IMR-90 (cell line): ENCODE measurements around the gene PSMB1. TPM values are rescaled to one million over a fixed set of nuclear protein-coding genes. Genes with fewer than 3 reads are reported as not detected.

Experiments
- ATAC-seq: fragments of 200-7000 bp; cut with Tn5 transposase; 2 replicates; pipeline ENCODE4 v1.9.1; 2020; ENCODE audit warnings: low read depth, mild to moderate bottlenecking, moderate library complexity
- BruUV-seq: library from RNA; stranded (reverse); fragments of 400-500 nt; replicated peaks from 2 replicates; lab custom pipeline; 2021; lab: Mats Ljungman, UMichigan
- CTCF ChIA-PET: fragments of 300-600 bp; formaldehyde crosslinking; extraction: SDS; loops from one replicate; lab custom pipeline; 2021; ENCODE audit warnings: antibody characterized with exemption; lab: Yijun Ruan, JAX
- POLR2A ChIA-PET: fragments of 300-600 bp; sonication (Branson Sonifier 250); formaldehyde crosslinking; loops from one replicate; lab custom pipeline; 2022; ENCODE audit warnings: antibody characterized with exemption; ENCODE audit not compliant: unreplicated experiment; lab: Charles Lee
- DNase-seq: peaks from one replicate; pipeline ENCODE4 v3.0.0; 2013
- H2AFZ ChIP-seq: replicated peaks from 2 replicates; pipeline ENCODE3; 2013; ENCODE audit warnings: low read length, mild to moderate bottlenecking; ENCODE audit not compliant: poor library complexity
- H2AK5ac ChIP-seq: 2 replicates; pipeline ENCODE4 v1.6.1; 2013; ENCODE audit warnings: low read depth, low read length, inconsistent platforms
- H2AK9ac ChIP-seq: replicated peaks from 2 replicates; pipeline ENCODE3; 2013; ENCODE audit warnings: mild to moderate bottlenecking, low read depth, low read length, moderate library complexity; ENCODE audit not compliant: poor library complexity
- H2BK120ac ChIP-seq: 2 replicates; pipeline ENCODE4 v1.6.1; 2013; ENCODE audit warnings: low read depth, low read length, inconsistent platforms
- H2BK15ac ChIP-seq: 3 replicates; pipeline ENCODE4 v1.6.1; 2013; ENCODE audit warnings: low read depth, low read length, inconsistent platforms
- H2BK20ac ChIP-seq: 2 replicates; pipeline ENCODE4 v1.6.1; 2013; ENCODE audit warnings: low read depth, mild to moderate bottlenecking, inconsistent platforms, low read length, moderate library complexity
- H2BK5ac ChIP-seq: 2 replicates; pipeline ENCODE4 v1.6.1; 2013; ENCODE audit warnings: mild to moderate bottlenecking, low read depth, low read length, inconsistent platforms; ENCODE audit not compliant: poor library complexity, severe bottlenecking
- H3K14ac ChIP-seq: replicated peaks from 2 replicates; pipeline ENCODE4 v1.6.1; 2013; ENCODE audit warnings: low read depth, low read length, inconsistent platforms
- H3K18ac ChIP-seq: 2 replicates; pipeline ENCODE4 v1.6.1; 2013; ENCODE audit warnings: low read depth, low read length, control low read depth
- H3K23ac ChIP-seq: 2 replicates; pipeline ENCODE4 v1.6.1; 2013; ENCODE audit warnings: low read depth, low read length, inconsistent platforms
- H3K27ac ChIP-seq: 2 replicates; pipeline ENCODE4 v1.5.1; 2013; ENCODE audit warnings: mild to moderate bottlenecking, control low read depth, low read length; ENCODE audit not compliant: insufficient read depth
- H3K27me3 ChIP-seq: 2 replicates; pipeline ENCODE4 v1.6.1; 2013; ENCODE audit warnings: low read length; ENCODE audit not compliant: control insufficient read depth, insufficient read depth
- H3K36me3 ChIP-seq: 2 replicates; pipeline ENCODE4 v1.6.1; 2013; ENCODE audit warnings: low read length, mixed read lengths; ENCODE audit not compliant: control insufficient read depth, insufficient read depth
- H3K4ac ChIP-seq: 2 replicates; pipeline ENCODE4 v1.6.1; 2013; ENCODE audit warnings: low read depth, low read length, inconsistent platforms
- H3K4me1 ChIP-seq: 2 replicates; pipeline ENCODE4 v1.6.1; 2013; ENCODE audit warnings: low read length, mixed read lengths; ENCODE audit not compliant: control insufficient read depth, insufficient read depth
- H3K4me2 ChIP-seq: 2 replicates; pipeline ENCODE4 v1.6.1; 2013; ENCODE audit warnings: low read depth, mild to moderate bottlenecking, control low read depth, low read length, moderate library complexity
- H3K4me3 ChIP-seq: 2 replicates; pipeline ENCODE4 v1.5.1; 2013; ENCODE audit warnings: low read depth, mild to moderate bottlenecking, control low read depth, low read length, moderate library complexity; ENCODE audit not compliant: insufficient read depth
- H3K56ac ChIP-seq: 2 replicates; pipeline ENCODE4 v1.6.1; 2013; ENCODE audit warnings: low read length, inconsistent platforms; ENCODE audit not compliant: insufficient read depth; ENCODE audit errors: extremely low read depth
- H3K79me1 ChIP-seq, 2 experiments: 2 replicates each; pipeline ENCODE4 v1.6.1; 2013; ENCODE audit warnings: low read length in 2 of 2, inconsistent platforms in 1 of 2, low read depth in 1 of 2
- H3K9ac ChIP-seq: 2 replicates; pipeline ENCODE4 v1.6.1; 2013; ENCODE audit warnings: low read depth, low read length, control low read depth
- H3K9me1 ChIP-seq: 2 replicates; pipeline ENCODE4 v1.6.1; 2013; ENCODE audit warnings: low read length, inconsistent platforms; ENCODE audit not compliant: insufficient read depth
- H3K9me3 ChIP-seq: 2 replicates; pipeline ENCODE4 v1.6.1; 2013; ENCODE audit warnings: low read length; ENCODE audit not compliant: control insufficient read depth, insufficient read depth
- H4K20me1 ChIP-seq: 2 replicates; pipeline ENCODE4 v1.6.1; 2013; ENCODE audit warnings: low read length, inconsistent platforms; ENCODE audit not compliant: insufficient read depth
- H4K5ac ChIP-seq: 2 replicates; pipeline ENCODE4 v1.6.1; 2013; ENCODE audit warnings: mild to moderate bottlenecking, low read depth, low read length, control low read depth
- H4K8ac ChIP-seq, 2 experiments: 2 replicates each; pipeline ENCODE4 v1.6.1; 2013; ENCODE audit warnings: low read depth in 2 of 2, low read length in 2 of 2, control low read depth in 1 of 2, inconsistent platforms in 1 of 2
- H4K91ac ChIP-seq: 2 replicates; pipeline ENCODE4 v1.6.1; 2013; ENCODE audit warnings: low read depth, low read length, inconsistent platforms; ENCODE audit not compliant: insufficient read depth
- BHLHE40 ChIP-seq: fragments of 150-350 bp; IDR thresholded peaks from 2 replicates; pipeline ENCODE4 v1.6.1; 2016; ENCODE audit warnings: mild to moderate bottlenecking, low read depth, low read length
- CHD1 ChIP-seq: IDR thresholded peaks from 2 replicates; pipeline ENCODE4 v1.6.1; 2012; ENCODE audit warnings: low read depth, low read length, improper control_type of control experiment
- FOS ChIP-seq: fragments of 150-350 bp; IDR thresholded peaks from 2 replicates; pipeline ENCODE4 v1.6.1; 2016; ENCODE audit warnings: low read depth, low read length
- MAFK ChIP-seq: IDR thresholded peaks from 2 replicates; pipeline ENCODE4 v1.6.1; 2012; ENCODE audit warnings: low read depth, low read length, improper control_type of control experiment
- MXI1 ChIP-seq: IDR thresholded peaks from 2 replicates; pipeline ENCODE4 v1.6.1; 2012; ENCODE audit warnings: low read depth, mild to moderate bottlenecking, low read length, moderate library complexity, borderline replicate concordance
- NFE2L2 ChIP-seq: fragments of 150-350 bp; IDR thresholded peaks from 2 replicates; pipeline ENCODE4 v1.6.1; 2016; ENCODE audit warnings: low read depth, mild to moderate bottlenecking, low read length
- POLR2A ChIP-seq: IDR thresholded peaks from 2 replicates; pipeline ENCODE4 v1.6.1; 2012; ENCODE audit warnings: mild to moderate bottlenecking, low read depth, low read length
- RAD21 ChIP-seq: IDR thresholded peaks from 2 replicates; pipeline ENCODE4 v1.6.1; 2012; ENCODE audit warnings: low read length, improper control_type of control experiment
- RCOR1 ChIP-seq: IDR thresholded peaks from 2 replicates; pipeline ENCODE4 v1.6.1; 2012; ENCODE audit warnings: mild to moderate bottlenecking, low read length, improper control_type of control experiment; ENCODE audit not compliant: insufficient replicate concordance
- RFX5 ChIP-seq: IDR thresholded peaks from 2 replicates; pipeline ENCODE4 v1.8.0; 2012; ENCODE audit warnings: low read depth, mild to moderate bottlenecking, low read length, moderate library complexity
- SMC3 ChIP-seq: fragments of 150-350 bp; IDR thresholded peaks from 2 replicates; pipeline ENCODE4 v1.6.1; 2016; ENCODE audit warnings: low read depth, mild to moderate bottlenecking, antibody characterized with exemption, low read length, moderate library complexity
- WGBS, 2 experiments: methylation state at CpG; one replicate each; pipeline versions ENCODE4 v1.1.5 to v1.1.7; 2013; ENCODE audit warnings: missing lambda C conversion rate in 2 of 2; ENCODE audit not compliant: insufficient read length in 1 of 2; ENCODE audit errors: extremely low coverage in 2 of 2; 5-methylcytosine and 5-hydroxymethylcytosine counted together
- dilution Hi-C: fragments of 300-500 bp; cut with HindIII; formaldehyde crosslinking; loops from one replicate; pipeline ENCODE4 v1.14.3; 2018; ENCODE audit warnings: low sequenced_read_pairs; ENCODE audit not compliant: unreplicated experiment
- in situ Hi-C: fragments of 300-500 bp; cut with MboI; formaldehyde crosslinking; loops from 3 replicates; pipeline ENCODE4 v1.14.3; 2019; ENCODE audit warnings: low sequenced_read_pairs, inconsistent platforms, mixed read lengths
- intact Hi-C: fragments of 100-400 bp; cut with micrococcal nuclease; formaldehyde crosslinking; loops from 2 replicates; pipeline ENCODE4 v1.10.0; 2022
- polyA plus RNA-seq, 3 experiments: library from polyadenylated mRNA; depleted of rRNA; stranded (reverse); fragments of >200 nt; gene quantifications; 2 replicates each; pipeline ENCODE4 v1.2.3, GENCODE V29; 2012; ENCODE audit warnings: low replicate concordance in 1 of 3
- total RNA-seq: library from RNA; depleted of rRNA; stranded (reverse); fragments of >200 nt; gene quantifications from 2 replicates; pipeline ENCODE4 v1.2.3, GENCODE V29; 2012
- TF ChIP-seq, protein P1 (sequence below): conservative IDR thresholded peaks from 2 replicates; pipeline ENCODE4 v1.5.1; 2012; ENCODE audit warnings: mild to moderate bottlenecking, low read depth, low read length, improper control_type of control experiment
- TF ChIP-seq, protein P2 (sequence below): fragments of 150-350 bp; IDR thresholded peaks from 2 replicates; pipeline ENCODE4 v1.6.1; 2017; ENCODE audit warnings: mild to moderate bottlenecking, antibody characterized with exemption, low read length, low read depth
- TF ChIP-seq, protein P3 (sequence below): fragments of 150-350 bp; IDR thresholded peaks from 2 replicates; pipeline ENCODE4 v1.6.1; 2016; ENCODE audit warnings: low read depth, mild to moderate bottlenecking, low read length, moderate library complexity, borderline replicate concordance

PSMB1 gene
- total and polyA plus RNA-seq, 2 of the 4 experiments (the other 2 are of a cell fraction) = 450 to 508 TPM

GRCh38 chr6:170554013-170554795 lies 1.1 kb upstream of the PSMB1 start, which contains the start of gene TBP:
Gene TBP (plus strand): TSS chr6:170554369. CDS start chr6:170557030, 2,661 bp downstream.
- ChIA-PET CTCF (no interaction called here), POLR2A (no interaction called here)
- Histone ChIP-seq H3K79me1 (peaks cover 4 to 15% of the 10 kb centered on the region in 2 experiments; a peak in 2 of 4 replicates), H3K14ac (peak within 1 kb of the TSS; percentile 39), H2BK5ac (peak within 1 kb of the TSS; percentile 76), H4K20me1 (peaks cover 31% of the 10 kb centered on the region), H4K91ac (peak within 1 kb of the TSS; percentile 35), H3K18ac (peak within 1 kb of the TSS; percentile 28), H3K9ac (peak within 1 kb of the TSS; percentile 93), H3K23ac (peak within 1 kb of the TSS; percentile 47), H3K36me3 (peaks cover 4% of the 10 kb centered on the region), H2BK15ac (peak within 1 kb of the TSS; percentile 35; the same call in 1 of the 3 replicates), H3K4me1 (no peaks in the 10 kb centered on the region; the same call in 1 of the 2 replicates), H4K8ac (peak within 1 kb of the TSS; percentile 90 to 94), H3K4me2 (peak within 1 kb of the TSS; percentile 96), H3K27ac (peak within 1 kb of the TSS; percentile 90), H3K4ac (peak within 1 kb of the TSS; percentile 67), H2AK5ac (peak within 1 kb of the TSS; percentile 54; the same call in 1 of the 2 replicates), H2BK20ac (no peak within 1 kb of the TSS), H2AK9ac (peak within 1 kb of the TSS; percentile 37), H3K27me3 (no peaks in the 10 kb centered on the region), H3K56ac (peak within 1 kb of the TSS; percentile 63; the same call in 1 of the 2 replicates), H3K9me1 (no peaks in the 10 kb centered on the region), H2BK120ac (0 out of 2 replicates have a peak within 1 kb of the TSS, but pooled peaks have one; percentile 9), H3K4me3 (peak within 1 kb of the TSS; percentile 70), H3K9me3 (no peaks in the 10 kb centered on the region), H4K5ac (peak within 1 kb of the TSS; percentile 92), H2AFZ (peak within 1 kb of the TSS; percentile 92)
- intact Hi-C loops = no loop called here
- dilution Hi-C loops = no loop called here
- peak; percentile 94 for ATAC-seq
- no TSS peak for BruUV-seq
- 0% methylated on average over 16 of the region's 51 CpGs; no CpG with 5 or more reads in 1 of the 2 experiments for WGBS, 2 experiments
- DNase-seq = peak; percentile 99
- in situ Hi-C loops = no loop called here
- TF ChIP-seq, protein P1, sequence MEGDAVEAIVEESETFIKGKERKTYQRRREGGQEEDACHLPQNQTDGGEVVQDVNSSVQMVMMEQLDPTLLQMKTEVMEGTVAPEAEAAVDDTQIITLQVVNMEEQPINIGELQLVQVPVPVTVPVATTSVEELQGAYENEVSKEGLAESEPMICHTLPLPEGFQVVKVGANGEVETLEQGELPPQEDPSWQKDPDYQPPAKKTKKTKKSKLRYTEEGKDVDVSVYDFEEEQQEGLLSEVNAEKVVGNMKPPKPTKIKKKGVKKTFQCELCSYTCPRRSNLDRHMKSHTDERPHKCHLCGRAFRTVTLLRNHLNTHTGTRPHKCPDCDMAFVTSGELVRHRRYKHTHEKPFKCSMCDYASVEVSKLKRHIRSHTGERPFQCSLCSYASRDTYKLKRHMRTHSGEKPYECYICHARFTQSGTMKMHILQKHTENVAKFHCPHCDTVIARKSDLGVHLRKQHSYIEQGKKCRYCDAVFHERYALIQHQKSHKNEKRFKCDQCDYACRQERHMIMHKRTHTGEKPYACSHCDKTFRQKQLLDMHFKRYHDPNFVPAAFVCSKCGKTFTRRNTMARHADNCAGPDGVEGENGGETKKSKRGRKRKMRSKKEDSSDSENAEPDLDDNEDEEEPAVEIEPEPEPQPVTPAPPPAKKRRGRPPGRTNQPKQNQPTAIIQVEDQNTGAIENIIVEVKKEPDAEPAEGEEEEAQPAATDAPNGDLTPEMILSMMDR = no peak
- TF ChIP-seq BHLHE40 (no peak; the same call in 1 of the 2 replicates), RAD21 (no peak), POLR2A (peak; percentile 65), CHD1 (no peak), MAFK (no peak), SMC3 (no peak), NFE2L2 (no peak), MXI1 (peak; percentile 64; the same call in 1 of the 2 replicates), RCOR1 (no peak), FOS (no peak), RFX5 (no peak)
- TF ChIP-seq, protein P2, sequence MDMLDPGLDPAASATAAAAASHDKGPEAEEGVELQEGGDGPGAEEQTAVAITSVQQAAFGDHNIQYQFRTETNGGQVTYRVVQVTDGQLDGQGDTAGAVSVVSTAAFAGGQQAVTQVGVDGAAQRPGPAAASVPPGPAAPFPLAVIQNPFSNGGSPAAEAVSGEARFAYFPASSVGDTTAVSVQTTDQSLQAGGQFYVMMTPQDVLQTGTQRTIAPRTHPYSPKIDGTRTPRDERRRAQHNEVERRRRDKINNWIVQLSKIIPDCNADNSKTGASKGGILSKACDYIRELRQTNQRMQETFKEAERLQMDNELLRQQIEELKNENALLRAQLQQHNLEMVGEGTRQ = no peak
- TF ChIP-seq, protein P3, sequence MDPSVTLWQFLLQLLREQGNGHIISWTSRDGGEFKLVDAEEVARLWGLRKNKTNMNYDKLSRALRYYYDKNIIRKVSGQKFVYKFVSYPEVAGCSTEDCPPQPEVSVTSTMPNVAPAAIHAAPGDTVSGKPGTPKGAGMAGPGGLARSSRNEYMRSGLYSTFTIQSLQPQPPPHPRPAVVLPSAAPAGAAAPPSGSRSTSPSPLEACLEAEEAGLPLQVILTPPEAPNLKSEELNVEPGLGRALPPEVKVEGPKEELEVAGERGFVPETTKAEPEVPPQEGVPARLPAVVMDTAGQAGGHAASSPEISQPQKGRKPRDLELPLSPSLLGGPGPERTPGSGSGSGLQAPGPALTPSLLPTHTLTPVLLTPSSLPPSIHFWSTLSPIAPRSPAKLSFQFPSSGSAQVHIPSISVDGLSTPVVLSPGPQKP = no peak
